Measurements from ENCODE around the gene CD200.
"Not testable (repeated sequence)": the region's sequence is repeated elsewhere in the genome, so short reads cannot be mapped to it uniquely, and the experiment has no call there.

The CD200 gene

GRCh38 chr3:112390783-112391641 lies 58.1 kb downstream of the CD200 start:
- DNase-seq (ENCODE audit: low spot score): no peak

- no peak for DNase-seq (ENCODE audit: low spot score)
Observed at GRCh38 chr3:112391648-112392047, 58.7 kb downstream of the CD200 start.

- DNase-seq (ENCODE audit: low spot score): no peak
Observed at GRCh38 chr3:112392393-112393359, 59.7 kb downstream of the CD200 start.

GRCh38 chr3:112393360-112393728 lies 60.4 kb downstream of the CD200 start:
- no peak for DNase-seq (ENCODE audit: low spot score)

- no peak for DNase-seq (ENCODE audit: low spot score)
Observed at GRCh38 chr3:112394003-112394640, 61.2 kb downstream of the CD200 start.

- DNase-seq (ENCODE audit: low spot score): no peak
Observed at GRCh38 chr3:112395181-112395895, 62.4 kb downstream of the CD200 start.

GRCh38 chr3:112395896-112396290 lies 62.9 kb downstream of the CD200 start:
- DNase-seq (ENCODE audit: low spot score): no peak

GRCh38 chr3:112397556-112397955 lies 64.6 kb downstream of the CD200 start:
- DNase-seq (ENCODE audit: low spot score): no peak

GRCh38 chr3:112399064-112399463 lies 66.1 kb downstream of the CD200 start:
- DNase-seq (ENCODE audit: low spot score): no peak

- DNase-seq (ENCODE audit: low spot score): not testable (repeated sequence)
Observed at GRCh38 chr3:112399554-112399953, 66.6 kb downstream of the CD200 start.

GRCh38 chr3:112400317-112400716 lies 67.4 kb downstream of the CD200 start:
- DNase-seq (ENCODE audit: low spot score): not testable (repeated sequence)

- DNase-seq (ENCODE audit: low spot score): no peak
Observed at GRCh38 chr3:112401617-112402016, 68.7 kb downstream of the CD200 start.

- DNase-seq (ENCODE audit: low spot score): no peak
Observed at GRCh38 chr3:112403103-112403502, 70.1 kb downstream of the CD200 start.

GRCh38 chr3:112404924-112405549 lies 72.1 kb downstream of the CD200 start:
- not testable (repeated sequence) for DNase-seq (ENCODE audit: low spot score)

GRCh38 chr3:112405845-112406244 lies 72.9 kb downstream of the CD200 start:
- DNase-seq (ENCODE audit: low spot score): no peak

- no peak for DNase-seq (ENCODE audit: low spot score)
Observed at GRCh38 chr3:112407214-112407887, 74.4 kb downstream of the CD200 start.

- DNase-seq (ENCODE audit: low spot score): no peak
Observed at GRCh38 chr3:112407888-112408702, 75.1 kb downstream of the CD200 start.

GRCh38 chr3:112409041-112409440 lies 76.1 kb downstream of the CD200 start:
- DNase-seq (ENCODE audit: low spot score): no peak

- no peak for DNase-seq (ENCODE audit: low spot score)
Observed at GRCh38 chr3:112411425-112411824, 78.5 kb downstream of the CD200 start.
